ENCODE results near the gene SND1. TPM values are rescaled to one million over a fixed set of nuclear protein-coding genes. Genes with fewer than 3 reads are reported as not detected.

SND1 gene
- total and polyA plus RNA-seq, 2 donors (not counting 3 experiments of a cell fraction or from before 2014, with no cell fraction given) = 116 to 249 TPM

DNA sequence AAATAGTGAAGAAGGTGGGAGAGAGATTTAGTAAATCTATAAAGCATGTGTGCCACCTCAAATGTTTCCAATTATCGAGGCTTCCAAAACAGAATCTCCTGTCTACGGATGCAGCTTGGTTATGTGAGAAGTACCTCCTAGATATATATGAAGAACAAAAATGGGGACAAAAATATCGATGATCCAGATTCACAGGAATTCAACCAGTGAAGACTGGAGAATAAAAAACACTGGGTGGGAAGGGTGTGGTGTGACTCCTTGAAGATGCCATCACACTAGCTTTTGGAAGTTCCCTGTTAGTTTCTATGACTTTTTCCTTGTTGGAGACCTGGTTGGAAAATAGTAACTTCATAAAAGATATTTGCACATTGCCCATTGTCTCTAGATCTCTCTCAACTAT lies 226.8 kb downstream of the SND1 start:
- TF ChIP-seq POLR2AphosphoS5 (IDR thresholded peaks at IDR 0.05; ENCODE audit: insufficient read depth, low read depth, low read length) = no peak
- H3K79me2 ChIP-seq (ENCODE audit: control insufficient read depth, insufficient read depth, low read length) = peaks cover 57% of the 10 kb centered on the region
- H3K4me2 ChIP-seq (ENCODE audit: insufficient read depth, low read length) = no peak overlapping the region
- no peaks in the 10 kb centered on the region for H3K36me3 ChIP-seq (ENCODE audit: control insufficient read depth in 2 of 2, extremely low read depth in 1 of 2, insufficient read depth in 2 of 2, low read length in 2 of 2)
- no TSS peak for BruUV-seq (replicated peaks)
- intact Hi-C loops (cut with micrococcal nuclease) (no loop called here), dilution Hi-C loops (cut with MboI; ENCODE audit: extremely low pct_ligation_motif_present, low sequenced_read_pairs) (no loop called here)
- no peaks in the 10 kb centered on the region for H3K9me3 ChIP-seq (replicated peaks; ENCODE audit: control insufficient read depth, insufficient read depth, low read length)
- no peak overlapping the region for H3K4me3 ChIP-seq (replicated peaks in 1 of 3; ENCODE audit: insufficient read depth in 1 of 3, low read depth in 1 of 3, low read length in 3 of 3)
- peaks cover 8% of the 10 kb centered on the region for H4K20me1 ChIP-seq (replicated peaks; ENCODE audit: control insufficient read depth, extremely low read depth, insufficient read depth, low read length)
- ChIA-PET POLR2A (no interaction called here), CTCF (interaction anchor here (0.7 kb wide), 1 partner anchor 9 kb away, joined by 3 read pairs; no protein-coding TSS in a partner anchor)
- H3K27me3 ChIP-seq (ENCODE audit: control insufficient read depth in 2 of 2, insufficient read depth in 2 of 2, low read length in 2 of 2) = no peaks in the 10 kb centered on the region
- H2AFZ ChIP-seq (ENCODE audit: low read depth, low read length) = no peak overlapping the region
- no peak overlapping the region for H3K27ac ChIP-seq (ENCODE audit: insufficient read depth, low read depth, low read length)
- no peak overlapping the region for H3K9ac ChIP-seq (replicated peaks; ENCODE audit: extremely low read depth, insufficient read depth, low read length)
- no peak for FAIRE-seq
- no peaks in the 10 kb centered on the region for H3K9me1 ChIP-seq (replicated peaks; ENCODE audit: control insufficient read depth, extremely low read depth, insufficient read depth, low read length)
- no peak for DNase-seq (ENCODE audit: low read depth, low spot score)
- H3K4me1 ChIP-seq (ENCODE audit: control insufficient read depth, extremely low read depth, insufficient read depth, low read length) = peaks cover 32% of the 10 kb centered on the region

DNA sequence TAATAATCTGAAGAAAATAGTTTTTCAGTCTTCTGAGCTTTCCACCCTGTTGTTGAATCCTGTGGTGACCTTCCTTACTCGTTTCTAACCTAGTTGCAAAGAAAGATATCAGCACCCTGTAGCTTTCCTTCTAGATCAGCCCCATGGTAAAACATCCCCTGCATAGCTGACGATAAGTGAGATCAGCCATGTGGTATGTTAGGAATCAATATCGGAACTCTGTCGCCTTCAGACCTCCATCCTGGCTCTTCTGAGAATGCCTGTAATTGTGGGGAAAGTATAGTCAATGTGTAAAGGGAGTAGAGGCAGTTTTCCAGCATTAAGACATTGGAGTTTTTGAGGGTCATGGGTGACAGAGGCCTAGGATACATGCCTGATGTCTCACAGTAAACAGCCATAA lies 227.4 kb downstream of the SND1 start:
- ChIA-PET CTCF (interaction anchor here (0.7 kb wide), 1 partner anchor 9 kb away, joined by 3 read pairs; no protein-coding TSS in a partner anchor), POLR2A (no interaction called here)
- no peaks in the 10 kb centered on the region for H3K9me1 ChIP-seq (replicated peaks; ENCODE audit: control insufficient read depth, extremely low read depth, insufficient read depth, low read length)
- H3K79me2 ChIP-seq (ENCODE audit: control insufficient read depth, insufficient read depth, low read length) = peaks cover 53% of the 10 kb centered on the region
- no peaks in the 10 kb centered on the region for H3K27me3 ChIP-seq (ENCODE audit: control insufficient read depth in 2 of 2, insufficient read depth in 2 of 2, low read length in 2 of 2)
- H3K27ac ChIP-seq (ENCODE audit: insufficient read depth, low read depth, low read length) = no peak overlapping the region
- peaks cover 32% of the 10 kb centered on the region for H3K4me1 ChIP-seq (ENCODE audit: control insufficient read depth, extremely low read depth, insufficient read depth, low read length)
- no peak overlapping the region for H3K4me2 ChIP-seq (ENCODE audit: insufficient read depth, low read length)
- H3K4me3 ChIP-seq (replicated peaks in 1 of 3; ENCODE audit: insufficient read depth in 1 of 3, low read depth in 1 of 3, low read length in 3 of 3) = no peak overlapping the region
- no peaks in the 10 kb centered on the region for H3K36me3 ChIP-seq (ENCODE audit: control insufficient read depth in 2 of 2, extremely low read depth in 1 of 2, insufficient read depth in 2 of 2, low read length in 2 of 2)
- FAIRE-seq (no peak), DNase-seq (ENCODE audit: low read depth, low spot score) (no peak)
- dilution Hi-C loops (cut with MboI; ENCODE audit: extremely low pct_ligation_motif_present, low sequenced_read_pairs) (no loop called here), intact Hi-C loops (cut with micrococcal nuclease) (no loop called here)
- H4K20me1 ChIP-seq (replicated peaks; ENCODE audit: control insufficient read depth, extremely low read depth, insufficient read depth, low read length) = peaks cover 6% of the 10 kb centered on the region
- H3K9ac ChIP-seq (replicated peaks; ENCODE audit: extremely low read depth, insufficient read depth, low read length) = no peak overlapping the region
- no peak for TF ChIP-seq FOS (IDR thresholded peaks at IDR 0.05; ENCODE audit: borderline replicate concordance, insufficient read depth, low read length)
- no peak for TF ChIP-seq POLR2A (IDR thresholded peaks at IDR 0.05; ENCODE audit: low read depth, low read length)
- TF ChIP-seq EZH2 (IDR thresholded peaks at IDR 0.05; ENCODE audit: borderline replicate concordance, low read depth, low read length, severe bottlenecking) = no peak
- TF ChIP-seq JUN (IDR thresholded peaks at IDR 0.05; ENCODE audit: borderline replicate concordance, insufficient read depth, insufficient read length, low read depth) = no peak
- no peak for TF ChIP-seq GATA2 (IDR thresholded peaks at IDR 0.05; ENCODE audit: insufficient read depth, insufficient read length, low read depth, low read length)
- no peaks in the 10 kb centered on the region for H3K9me3 ChIP-seq (replicated peaks; ENCODE audit: control insufficient read depth, insufficient read depth, low read length)
- H2AFZ ChIP-seq (ENCODE audit: low read depth, low read length) = no peak overlapping the region
- no TSS peak for BruUV-seq (replicated peaks)

Measured in endothelial cell of umbilical vein (primary cell).